Measurements from ENCODE around the gene EXD1.

EXD1 gene

DNA sequence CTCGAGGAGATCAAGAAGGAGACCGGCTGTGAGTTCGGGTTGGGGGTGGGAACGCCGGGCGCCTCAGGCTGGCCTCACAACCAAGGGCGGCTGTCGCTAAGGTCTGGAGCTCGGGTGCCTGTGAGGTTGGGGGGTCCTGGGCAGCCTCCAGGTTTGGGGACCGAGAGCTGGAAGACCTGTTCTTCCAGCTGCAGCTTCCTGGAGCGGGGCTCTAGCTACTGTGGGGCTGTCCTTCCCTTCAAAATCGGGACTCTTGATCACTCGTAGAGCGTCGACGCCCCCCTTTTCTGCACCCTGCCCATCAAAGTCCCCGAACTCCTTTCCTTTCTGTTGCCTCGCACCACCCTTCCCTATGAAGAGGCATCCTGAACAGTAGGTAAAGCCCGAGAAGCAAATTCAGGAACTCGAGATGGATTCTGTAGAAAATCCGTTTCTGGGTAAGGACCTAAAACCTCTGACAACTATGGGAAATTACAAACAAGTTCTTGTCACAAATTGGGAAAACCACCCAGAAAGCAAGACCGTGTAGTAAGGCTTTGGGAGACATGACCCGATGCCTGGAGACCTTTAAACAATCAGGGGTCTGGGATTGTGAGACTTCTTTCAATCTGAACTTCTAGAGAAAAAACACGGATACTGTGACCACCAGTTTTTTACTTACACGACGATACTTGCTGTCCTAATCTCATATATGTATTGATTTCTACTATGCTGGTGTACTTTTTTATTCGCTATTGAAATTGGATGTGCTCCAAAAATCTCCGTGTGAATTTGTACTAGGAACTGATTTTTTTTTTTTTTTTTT, 1.1 kb upstream of the EXD1 start:
- FAIRE-seq (no peak), DNase-seq (ENCODE audit: low spot score) (no peak)

DNA sequence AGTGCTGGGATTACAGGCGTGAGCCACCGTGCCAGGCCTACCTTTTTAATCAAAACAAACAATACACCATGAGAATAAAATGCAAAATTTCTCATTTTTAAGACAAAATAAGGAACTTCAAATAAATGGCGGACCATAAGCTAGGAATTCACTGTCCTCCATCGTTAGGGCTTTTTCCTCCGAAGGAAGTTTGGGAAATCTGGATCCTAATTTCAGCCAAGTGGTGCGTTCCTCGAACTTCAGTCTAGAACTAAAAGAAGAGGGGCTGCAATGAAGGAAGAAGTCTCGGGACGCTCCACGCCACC, 260 bp downstream of the EXD1 start:
- no peak for DNase-seq (ENCODE audit: low spot score)

DNA sequence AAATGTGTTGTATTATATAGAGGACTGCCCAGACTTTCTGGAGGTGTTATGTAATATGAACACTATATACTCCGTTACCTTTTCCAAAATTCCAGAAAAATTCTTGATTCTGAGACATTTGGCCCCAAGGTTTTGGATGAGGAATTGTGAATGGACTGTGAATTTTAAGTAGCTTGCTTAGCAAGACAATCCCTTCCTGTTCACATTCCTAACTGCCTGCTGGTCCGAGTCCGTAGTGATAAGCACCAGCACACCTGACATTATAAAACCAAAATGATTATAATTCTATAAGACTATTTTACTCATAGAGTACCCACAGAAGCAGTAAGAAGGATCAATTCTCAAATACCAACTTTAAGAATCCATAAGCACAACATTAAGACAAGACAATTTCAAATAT, 11.2 kb downstream of the EXD1 start:
- no peak for DNase-seq (ENCODE audit: low spot score)
- no peak for FAIRE-seq

More for the DNA sequence above, 260 bp downstream of the EXD1 start:
- no peak for FAIRE-seq

DNA sequence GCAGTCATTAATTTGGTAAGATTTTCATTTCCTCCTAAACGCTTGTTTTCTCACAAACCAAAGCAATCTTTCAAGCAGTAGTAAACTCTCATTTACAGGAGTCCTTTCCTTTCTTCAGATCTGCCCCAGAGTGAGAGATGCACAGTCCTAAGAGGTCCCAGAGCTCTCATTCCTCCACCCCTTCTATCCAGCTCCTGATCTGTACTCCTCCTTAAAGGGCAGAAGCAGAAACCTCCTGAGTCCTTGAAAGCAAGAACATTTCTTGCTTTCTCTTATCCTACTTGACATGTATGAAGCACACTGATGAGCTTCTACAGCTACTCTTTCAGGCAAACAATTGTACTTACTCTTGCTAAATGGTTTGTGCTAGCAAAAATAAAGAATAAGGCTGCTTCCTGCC, 11.7 kb downstream of the EXD1 start:
- DNase-seq (ENCODE audit: low spot score) (no peak), FAIRE-seq (no peak)

DNA sequence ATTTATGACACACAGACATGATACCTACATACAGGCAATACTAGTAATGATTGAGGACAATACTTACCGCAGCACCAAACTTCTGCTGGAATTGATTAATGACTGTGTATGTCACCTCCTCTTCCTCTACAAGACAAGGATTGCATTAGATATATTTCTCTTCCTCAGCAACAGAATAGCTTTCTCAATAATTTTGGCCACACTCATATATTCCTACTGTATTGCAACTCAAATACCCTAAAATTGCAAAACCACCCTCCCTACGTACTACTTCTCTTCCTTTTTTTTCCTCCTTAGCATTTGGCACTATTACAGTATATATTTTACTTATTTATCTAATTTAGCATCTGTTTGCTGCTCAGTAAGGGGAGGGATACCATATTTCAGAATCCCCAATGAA, 14.8 kb downstream of the EXD1 start:
- no peak for DNase-seq (ENCODE audit: low spot score)
- FAIRE-seq, result no peak

DNA sequence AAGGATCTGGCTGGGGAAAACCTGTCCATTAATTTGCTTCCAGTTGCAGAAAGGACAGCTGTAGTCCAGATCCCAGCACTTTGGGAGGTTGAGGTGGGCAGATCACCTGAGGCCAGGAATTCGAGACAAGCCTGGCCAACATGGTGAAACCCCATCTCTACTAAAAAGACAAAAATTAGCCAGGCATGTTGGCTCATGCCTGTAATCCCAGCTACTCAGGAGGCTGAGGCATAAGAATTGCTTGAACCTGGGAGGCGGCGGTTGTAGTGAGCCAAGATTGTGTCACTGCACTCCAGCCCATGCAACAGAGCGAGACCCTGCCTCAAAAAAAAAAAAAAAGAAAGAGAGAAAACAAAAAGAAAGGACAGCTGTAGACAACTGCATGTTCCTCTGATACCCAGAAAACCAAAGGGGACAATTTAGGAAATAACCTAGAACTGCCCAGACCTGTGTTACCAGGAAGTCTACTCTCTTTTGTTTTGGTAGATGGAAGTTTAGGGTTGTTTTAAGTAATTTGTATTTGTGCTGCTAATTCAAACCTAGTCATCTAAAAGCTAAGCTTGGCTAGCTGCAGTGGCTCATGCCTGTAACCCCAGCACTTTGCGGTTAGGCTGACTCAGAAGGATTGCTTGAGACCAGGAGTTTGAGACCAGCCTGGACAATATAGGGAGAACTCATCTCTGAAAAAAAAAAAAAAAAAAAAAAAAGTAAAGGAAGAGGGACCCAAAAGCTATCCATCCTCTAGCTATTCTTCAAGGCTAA, 22.7 kb downstream of the EXD1 start:
- FAIRE-seq (peak; percentile 20), DNase-seq (ENCODE audit: low spot score) (peak; percentile 28)

DNA sequence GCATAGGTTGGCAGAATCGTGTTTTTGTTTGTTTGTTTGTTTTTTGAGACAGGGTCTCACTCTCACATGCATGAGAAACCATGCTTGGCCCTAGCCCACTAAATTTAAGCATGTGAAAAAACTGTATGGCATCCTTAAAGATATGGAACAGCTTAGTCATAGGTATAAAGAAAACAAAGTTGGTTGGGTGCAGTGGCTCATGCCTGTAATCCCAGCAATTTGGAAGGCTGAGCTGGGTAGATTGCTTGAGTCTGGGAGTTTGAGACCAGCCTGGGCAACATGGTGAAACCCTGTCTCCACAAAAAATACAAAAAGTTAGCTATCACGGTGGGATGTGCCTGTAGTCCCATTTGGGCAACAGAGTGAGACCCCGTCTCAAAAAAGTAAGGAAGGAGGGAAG, 25.2 kb downstream of the EXD1 start:
- FAIRE-seq (no peak), DNase-seq (ENCODE audit: low spot score) (no peak)

DNA sequence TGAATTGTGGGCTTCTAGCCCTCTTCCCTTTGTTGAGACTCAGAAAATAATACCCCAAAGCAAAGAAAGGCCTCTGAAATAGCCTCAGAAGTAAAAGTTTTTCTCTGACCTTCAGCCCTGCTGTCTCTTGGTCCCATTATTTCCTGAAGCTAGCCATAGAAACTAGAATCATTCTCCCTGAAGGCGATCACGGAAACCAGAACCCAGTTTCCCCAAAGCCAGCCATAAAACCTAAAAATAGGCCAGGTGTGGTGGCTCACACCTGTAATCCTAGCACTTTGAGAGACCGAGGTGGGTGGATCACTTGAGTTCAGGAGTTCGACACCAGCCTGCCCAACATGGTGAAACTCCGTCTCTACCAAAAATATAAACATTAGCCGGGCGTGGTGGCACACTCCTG, 27.2 kb downstream of the EXD1 start:
- DNase-seq (ENCODE audit: low spot score), result no peak
- FAIRE-seq, result no peak

DNA sequence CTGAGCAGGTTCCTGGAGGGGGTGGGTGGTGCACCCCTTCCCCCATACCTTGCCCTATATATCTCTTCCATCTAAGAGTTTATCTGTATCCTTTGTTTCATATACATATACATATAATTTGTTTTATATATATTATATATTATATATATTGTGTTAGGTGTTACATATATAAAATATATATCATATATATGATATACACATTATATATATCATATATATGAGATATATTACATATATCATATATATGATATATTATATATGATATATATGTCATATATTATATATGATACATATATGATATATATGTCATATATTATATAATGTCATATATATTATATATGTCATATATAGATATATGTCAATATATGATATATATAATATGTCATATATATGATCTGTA, 31.1 kb downstream of the EXD1 start:
- DNase-seq (ENCODE audit: low spot score) (no peak), FAIRE-seq (no peak)

DNA sequence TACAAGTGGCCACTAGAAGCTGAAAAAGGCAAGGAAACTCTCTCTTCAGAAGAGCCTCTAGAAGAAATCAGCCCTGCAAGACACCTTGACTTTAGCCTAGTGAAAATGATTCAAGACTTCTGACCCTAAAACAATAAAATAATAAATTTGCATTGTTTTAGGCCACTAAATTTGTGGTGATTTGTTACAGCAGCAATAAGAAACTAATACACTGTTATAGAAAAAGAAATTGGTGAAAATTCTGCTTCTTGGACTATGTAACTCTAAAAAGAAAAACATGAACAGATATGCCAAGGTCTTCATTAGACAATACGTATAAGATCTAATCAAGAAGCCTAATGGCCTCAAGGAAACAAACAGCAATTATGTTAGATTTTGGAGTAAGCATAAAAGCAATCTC, 36.1 kb downstream of the EXD1 start:
- DNase-seq (ENCODE audit: low spot score) (no peak), FAIRE-seq (no peak)

DNA sequence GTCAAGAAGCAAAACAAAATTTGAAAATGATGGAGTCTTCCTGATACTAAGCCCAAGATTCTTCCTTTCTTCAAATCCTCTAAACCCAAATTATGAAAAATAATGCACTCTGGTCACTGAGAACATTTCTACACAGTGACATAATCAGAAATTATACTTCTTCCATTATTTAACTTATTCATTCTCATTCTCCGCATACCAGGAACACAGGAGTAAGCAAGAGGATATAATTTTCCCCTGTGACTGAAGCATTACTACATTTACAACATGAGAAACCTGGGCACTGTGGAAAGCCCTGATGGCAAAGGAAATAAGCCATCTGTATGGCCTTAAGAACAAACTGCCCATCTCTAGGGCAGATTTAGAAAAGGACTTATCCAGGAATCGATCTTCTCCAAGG, 47.0 kb downstream of the EXD1 start:
- no peak for DNase-seq (ENCODE audit: low spot score)
- FAIRE-seq, result no peak

DNA sequence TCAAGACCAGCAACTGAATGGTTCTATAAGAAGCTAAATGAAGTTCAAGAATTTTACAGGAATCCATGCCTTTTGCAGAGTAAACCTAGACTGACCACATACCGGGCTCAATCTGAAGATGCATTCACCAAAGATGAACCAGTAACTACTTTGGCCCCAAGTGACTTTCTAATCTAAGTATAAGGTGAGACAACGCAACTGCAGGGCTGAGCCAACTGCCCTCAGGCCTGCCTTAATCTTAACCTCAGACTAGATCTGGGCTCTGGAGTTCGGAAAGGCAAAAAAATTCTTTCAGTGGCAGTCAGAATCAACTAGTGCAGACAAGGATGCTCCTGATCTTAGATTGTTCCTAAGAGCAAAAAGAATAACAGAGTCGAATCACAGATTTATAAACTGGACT, 48.3 kb downstream of the EXD1 start:
- FAIRE-seq (no peak), DNase-seq (ENCODE audit: low spot score) (no peak)

DNA sequence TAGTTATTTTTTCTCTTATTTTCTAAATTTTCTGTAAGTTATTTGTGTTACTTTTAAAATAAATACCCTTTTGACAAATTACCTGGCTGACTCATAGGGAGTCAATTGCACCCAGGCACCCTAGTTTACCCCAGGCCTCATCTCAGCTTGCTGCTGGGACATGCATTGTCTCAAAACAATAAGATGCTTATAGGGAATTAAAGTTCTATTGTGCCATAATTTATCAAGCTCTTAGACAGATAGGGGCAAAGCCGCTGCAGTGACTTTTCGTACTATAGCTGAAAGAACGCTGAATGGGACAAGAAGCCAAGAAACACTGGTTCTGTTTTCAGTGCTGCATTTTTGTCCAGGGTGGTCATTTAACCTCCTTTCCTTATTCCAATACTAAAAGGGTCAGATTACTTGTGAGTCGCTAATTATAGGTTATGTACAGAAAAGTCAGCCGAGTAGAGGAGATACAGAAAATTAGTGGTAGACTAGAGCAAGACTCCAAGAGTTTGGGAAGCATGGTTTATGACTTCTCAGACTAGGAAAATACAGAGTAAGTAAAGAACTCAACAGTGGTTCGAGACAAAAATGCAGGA, 50.3 kb downstream of the EXD1 start:
- DNase-seq (ENCODE audit: low spot score) (no peak), FAIRE-seq (no peak)

DNA sequence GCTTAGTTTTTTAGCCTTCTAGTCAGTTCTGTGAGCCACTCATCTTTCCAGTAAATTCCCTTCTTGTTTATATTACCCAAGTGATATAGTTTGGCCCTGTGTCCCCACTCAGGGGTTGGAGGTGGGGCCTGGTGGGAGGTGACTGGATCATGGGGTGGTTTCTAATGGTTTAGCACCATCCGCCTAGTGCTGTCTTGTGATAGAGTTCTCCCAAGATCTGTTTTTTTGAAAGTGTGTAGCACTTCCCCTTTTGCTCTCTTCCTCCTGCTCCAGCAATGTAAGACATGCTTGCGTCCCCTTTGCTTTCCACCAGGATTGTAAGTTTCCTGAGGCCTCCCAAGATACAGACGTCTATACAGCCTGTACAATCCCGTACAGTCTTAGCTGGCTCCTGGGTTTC, 60.8 kb downstream of the EXD1 start:
- DNase-seq (ENCODE audit: low spot score) (no peak), FAIRE-seq (no peak)

DNA sequence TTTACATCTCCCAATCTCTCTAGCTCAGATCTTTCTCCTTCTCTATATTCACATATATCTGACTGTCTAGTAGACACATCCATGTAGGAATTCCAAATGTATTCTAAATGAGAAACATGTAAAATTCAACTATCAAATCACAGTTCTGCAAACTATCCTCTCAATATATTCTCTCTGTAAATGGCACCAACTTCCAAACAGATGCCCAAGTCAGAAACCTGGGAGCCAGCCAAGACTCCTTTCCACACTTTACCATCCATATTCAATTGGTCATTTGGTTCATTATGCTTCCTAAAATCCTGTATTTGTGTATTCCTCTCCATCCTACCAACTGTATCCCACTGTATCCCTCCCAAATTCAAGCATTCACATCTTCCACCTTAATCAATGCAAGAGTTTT, 61.5 kb downstream of the EXD1 start:
- no peak for DNase-seq (ENCODE audit: low spot score)
- FAIRE-seq, result no peak

DNA sequence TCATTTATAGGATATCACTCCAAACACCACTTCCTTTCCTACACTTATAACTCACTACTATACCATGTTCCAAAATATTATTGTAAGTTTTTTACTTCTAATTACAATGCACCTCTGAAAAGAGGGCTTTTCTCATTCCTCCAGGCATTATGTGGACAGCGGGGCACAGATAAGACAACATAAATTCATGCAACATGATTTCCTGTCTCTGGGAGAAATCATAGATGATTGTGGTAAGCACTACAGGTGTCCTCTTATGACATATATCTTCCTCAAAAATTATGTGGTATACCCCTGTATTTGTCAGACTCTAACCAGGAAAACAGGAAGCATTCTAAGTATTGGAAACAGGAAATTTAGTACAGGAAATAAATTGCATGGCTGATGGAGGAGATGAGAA, 68.8 kb downstream of the EXD1 start:
- FAIRE-seq, result no peak
- DNase-seq (ENCODE audit: low spot score), result no peak

DNA sequence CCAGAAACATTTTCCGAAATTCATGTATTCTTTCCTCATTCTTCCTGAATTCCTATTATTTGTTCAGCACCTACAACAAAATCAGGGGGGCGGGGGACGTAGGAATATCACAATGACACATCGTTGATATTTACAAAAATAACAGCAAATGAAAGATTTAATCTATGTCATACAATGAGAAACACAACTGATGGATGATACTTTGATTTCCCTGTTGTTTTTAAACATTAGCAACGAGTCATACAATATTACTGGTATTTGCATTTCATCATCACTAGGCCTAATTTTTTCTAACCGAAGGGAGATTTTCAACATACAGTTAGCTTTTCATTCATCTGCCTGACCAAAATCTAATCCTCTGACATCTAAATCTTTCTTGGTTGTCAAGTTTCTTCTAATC, 69.2 kb downstream of the EXD1 start:
- no peak for FAIRE-seq
- DNase-seq (ENCODE audit: low spot score), result no peak

DNA sequence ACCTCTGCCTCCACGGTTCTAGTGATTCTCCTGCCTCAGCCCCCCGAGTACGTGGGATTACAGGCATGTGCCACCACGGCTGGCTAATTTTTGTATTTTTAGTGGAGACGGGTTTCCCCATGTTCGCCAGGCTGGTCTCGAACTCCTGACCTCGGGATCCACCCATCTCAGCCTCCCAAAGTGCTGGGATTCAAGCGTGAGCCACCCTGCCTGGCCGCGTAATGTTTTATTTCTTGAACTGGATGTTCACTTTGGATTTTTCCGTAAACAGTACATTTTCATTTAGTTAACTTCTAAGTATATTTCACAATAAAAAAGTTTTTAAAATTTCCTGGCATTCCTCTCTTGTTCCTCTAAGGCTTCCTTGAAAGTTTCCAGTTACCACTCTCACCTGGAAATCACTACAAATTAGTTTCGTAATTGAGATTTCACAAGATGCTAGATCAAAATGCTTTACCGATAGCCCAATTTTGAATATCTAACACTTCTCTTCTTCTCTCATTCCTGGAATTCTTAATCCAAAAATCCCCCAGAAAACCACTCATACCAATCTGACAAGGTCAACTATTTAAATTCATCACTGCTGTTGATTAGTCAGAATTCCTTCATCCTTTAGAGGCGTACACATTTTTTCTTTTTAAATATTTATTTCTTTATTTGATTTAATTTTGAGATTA, 69.8 kb downstream of the EXD1 start:
- no peak for DNase-seq (ENCODE audit: low spot score)
- no peak for FAIRE-seq

DNA sequence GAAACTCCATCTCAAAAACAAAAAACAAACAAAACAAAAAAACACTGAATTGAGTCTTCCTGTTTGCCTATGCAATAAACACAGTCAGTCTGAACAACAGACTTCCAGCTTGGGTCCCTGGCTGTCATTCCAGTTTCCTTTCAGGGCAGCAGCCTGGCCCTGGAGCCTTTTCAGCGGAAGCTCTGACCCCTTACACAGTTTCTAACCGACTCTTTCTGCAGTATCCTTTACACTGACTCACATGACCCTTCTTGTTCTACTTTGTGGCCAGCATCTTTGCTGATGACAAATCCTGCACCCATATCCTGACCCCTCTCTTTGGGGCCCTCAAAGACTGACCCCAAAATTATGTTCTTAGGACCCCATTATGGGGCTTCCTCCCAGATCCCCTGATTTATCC, 76.1 kb downstream of the EXD1 start:
- FAIRE-seq, result no peak
- no peak for DNase-seq (ENCODE audit: low spot score)

DNA sequence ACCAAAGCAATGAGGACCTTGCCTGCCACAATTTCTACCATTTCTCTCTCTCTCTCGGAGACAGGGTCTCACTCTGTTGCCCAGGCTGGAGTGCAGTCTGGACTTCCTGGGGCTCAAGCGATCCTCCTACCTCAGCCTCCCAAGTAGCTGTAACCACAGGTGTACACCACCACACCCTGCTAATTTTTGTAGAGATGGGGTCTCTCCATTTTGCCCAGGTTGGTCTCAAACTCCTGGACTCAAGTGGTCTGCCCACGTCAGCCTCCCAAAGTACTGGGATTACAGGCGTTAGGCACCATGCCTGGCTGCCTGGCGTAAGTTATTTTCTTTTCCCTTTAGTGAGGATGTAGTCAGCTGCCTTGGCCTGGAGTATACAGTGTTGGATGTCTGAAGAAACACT, 76.8 kb downstream of the EXD1 start:
- FAIRE-seq (no peak), DNase-seq (ENCODE audit: low spot score) (no peak)

DNA sequence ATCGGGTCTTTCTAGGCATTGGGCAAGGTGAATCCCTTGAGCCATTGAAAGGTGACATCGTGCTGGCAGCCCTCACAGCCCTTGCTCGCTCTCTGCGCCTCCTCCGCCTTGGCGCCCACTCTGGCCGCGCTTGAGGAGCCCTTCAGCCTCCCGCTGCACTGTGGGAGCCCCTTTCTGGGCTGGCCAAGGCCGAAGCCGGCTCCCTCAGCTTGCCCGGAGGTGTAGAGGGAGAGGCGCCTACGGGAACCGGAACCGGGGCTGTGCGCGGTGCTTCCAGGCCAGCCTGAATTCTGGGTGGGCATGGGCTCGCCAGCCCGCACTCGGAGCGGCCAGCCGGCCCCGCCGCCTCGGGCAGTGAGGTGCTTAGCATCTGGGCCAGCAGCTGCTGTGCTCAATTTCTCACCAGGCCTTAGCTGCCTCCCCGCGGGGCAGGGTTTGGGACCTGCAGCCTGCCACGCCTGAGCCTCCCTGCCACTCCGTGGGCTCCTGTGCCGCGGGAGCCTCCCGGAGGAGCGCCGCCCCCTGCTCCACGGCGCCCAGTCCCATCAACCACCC, 79.0 kb downstream of the EXD1 start:
- FAIRE-seq, result no peak

DNA sequence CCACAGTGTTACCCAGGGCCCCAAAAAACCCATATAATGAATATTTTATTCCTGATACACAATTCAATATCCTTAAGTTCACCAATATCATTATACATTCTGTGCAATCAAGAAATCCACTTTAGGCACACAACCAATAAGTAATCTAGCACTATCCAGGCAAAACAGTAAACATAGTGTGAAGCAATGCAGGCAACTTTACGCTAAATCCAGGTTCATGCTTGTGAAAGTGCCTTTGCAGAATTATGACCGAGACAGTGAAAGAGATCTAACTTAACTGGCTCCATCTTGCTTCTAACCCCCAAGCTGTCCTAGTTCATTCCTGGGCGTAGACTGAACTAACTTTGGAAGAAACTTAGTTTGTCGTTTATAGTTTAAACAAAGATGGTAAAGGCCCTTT, 80.3 kb downstream of the EXD1 start:
- FAIRE-seq (no peak), DNase-seq (ENCODE audit: low spot score) (no peak)

More for the DNA sequence above, 79.0 kb downstream of the EXD1 start:
- DNase-seq (ENCODE audit: low spot score), result no peak

Measured in urothelium cell line (cell line).